Adipocyte (in vitro differentiated cells): ENCODE results near the gene UNC13C.

ENCODE experiments used
- DNase-seq: peaks from one replicate; pipeline ENCODE4 v3.0.0-alpha.2; 2015; ENCODE audit warnings: low read depth
- H3K27me3 ChIP-seq: replicated peaks from 2 replicates; pipeline ENCODE4 v1.7.0; 2013; ENCODE audit warnings: mild to moderate bottlenecking, low read length, moderate library complexity; ENCODE audit not compliant: control insufficient read depth, insufficient read depth
- H3K36me3 ChIP-seq: 2 replicates; pipeline ENCODE4 v1.7.0; 2013; ENCODE audit warnings: low read length, mild to moderate bottlenecking, moderate library complexity; ENCODE audit not compliant: control insufficient read depth, insufficient read depth, severe bottlenecking
- H3K4me1 ChIP-seq: 2 replicates; pipeline ENCODE4 v1.7.0; 2013; ENCODE audit warnings: mild to moderate bottlenecking, low read length, moderate library complexity; ENCODE audit not compliant: control insufficient read depth, insufficient read depth
- H3K4me3 ChIP-seq: 2 replicates; pipeline ENCODE4 v1.7.0; 2013; ENCODE audit warnings: mild to moderate bottlenecking, low read length, moderate library complexity
- H3K9ac ChIP-seq: 2 replicates; pipeline ENCODE4 v1.7.0; 2013; ENCODE audit warnings: mild to moderate bottlenecking, low read length, moderate library complexity
- H3K9me3 ChIP-seq: 2 replicates; pipeline ENCODE4 v1.7.0; 2013; ENCODE audit warnings: mild to moderate bottlenecking, low read length, moderate library complexity; ENCODE audit not compliant: control insufficient read depth

The UNC13C gene

DNA sequence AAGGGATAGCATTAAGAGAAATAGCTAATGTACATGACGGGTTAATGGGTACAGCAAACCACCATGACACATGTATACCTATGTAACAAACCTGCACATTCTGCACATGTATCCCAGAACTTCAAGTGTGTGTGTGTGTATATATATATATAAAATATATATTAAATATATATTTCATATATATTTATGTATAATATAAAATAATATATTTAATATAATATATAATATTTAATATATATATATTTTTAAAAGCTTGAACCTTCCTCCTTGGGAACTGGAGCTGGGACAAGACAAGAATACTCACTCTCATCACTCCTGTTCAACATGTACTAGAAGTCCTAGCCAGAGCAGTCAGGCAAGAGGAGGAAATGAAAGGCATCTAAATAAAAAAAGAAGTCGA is 149.3 kb downstream of the UNC13C start:
- Histone ChIP-seq H3K4me3 (no peak overlapping the region), H3K27me3 (no peaks in the 10 kb centered on the region), H3K9me3 (no peaks in the 10 kb centered on the region), H3K9ac (no peak overlapping the region), H3K4me1 (no peaks in the 10 kb centered on the region), H3K36me3 (no peaks in the 10 kb centered on the region)
- DNase-seq = no peak

DNA sequence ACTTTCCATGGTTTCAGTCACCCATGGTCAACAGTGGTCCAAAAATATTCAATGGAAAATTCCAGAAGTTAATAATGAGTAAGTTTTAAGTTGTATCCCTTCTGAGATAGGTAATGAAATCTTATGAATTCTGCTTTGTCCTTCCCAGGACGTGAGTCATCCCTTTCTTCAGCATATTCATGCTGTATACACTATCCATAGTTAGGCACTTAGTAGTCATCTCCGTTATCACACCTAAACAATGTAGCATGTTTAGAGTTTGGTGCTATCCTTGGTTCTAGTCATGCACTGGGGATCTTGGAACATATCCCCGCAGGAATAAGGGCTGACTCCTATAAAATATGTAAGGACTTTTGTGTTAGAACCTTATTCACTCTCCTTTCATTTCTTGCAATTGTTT is 153.2 kb downstream of the UNC13C start:
- no peaks in the 10 kb centered on the region for H3K9me3 ChIP-seq
- no peak overlapping the region for H3K4me3 ChIP-seq
- no peak for DNase-seq
- H3K4me1 ChIP-seq = no peaks in the 10 kb centered on the region
- no peaks in the 10 kb centered on the region for H3K36me3 ChIP-seq
- H3K9ac ChIP-seq = no peak overlapping the region
- H3K27me3 ChIP-seq = no peaks in the 10 kb centered on the region

DNA sequence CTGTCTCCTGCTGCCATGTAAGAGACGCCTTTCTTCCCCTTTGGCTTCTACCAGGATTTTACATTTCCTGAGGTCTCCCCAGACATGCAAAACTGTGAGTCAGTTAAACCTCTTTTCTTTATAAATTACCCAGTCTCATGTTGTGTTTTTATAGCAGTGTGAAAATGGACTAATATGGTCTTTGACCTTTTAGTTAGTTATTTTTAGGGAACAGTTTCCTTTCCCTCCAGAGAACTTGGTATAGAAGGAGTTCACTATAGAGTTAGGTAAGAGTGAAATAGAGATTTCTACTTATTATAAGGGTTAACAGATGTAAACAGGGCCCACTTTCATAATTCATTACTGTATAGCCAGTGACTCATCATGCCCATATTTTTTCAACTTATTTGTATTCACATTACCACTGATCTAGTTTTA is 170.9 kb downstream of the UNC13C start:
- DNase-seq = no peak
- H3K36me3 ChIP-seq = no peaks in the 10 kb centered on the region
- no peaks in the 10 kb centered on the region for H3K9me3 ChIP-seq
- H3K4me3 ChIP-seq = no peak overlapping the region
- H3K4me1 ChIP-seq = no peaks in the 10 kb centered on the region
- no peak overlapping the region for H3K9ac ChIP-seq
- H3K27me3 ChIP-seq = no peaks in the 10 kb centered on the region

DNA sequence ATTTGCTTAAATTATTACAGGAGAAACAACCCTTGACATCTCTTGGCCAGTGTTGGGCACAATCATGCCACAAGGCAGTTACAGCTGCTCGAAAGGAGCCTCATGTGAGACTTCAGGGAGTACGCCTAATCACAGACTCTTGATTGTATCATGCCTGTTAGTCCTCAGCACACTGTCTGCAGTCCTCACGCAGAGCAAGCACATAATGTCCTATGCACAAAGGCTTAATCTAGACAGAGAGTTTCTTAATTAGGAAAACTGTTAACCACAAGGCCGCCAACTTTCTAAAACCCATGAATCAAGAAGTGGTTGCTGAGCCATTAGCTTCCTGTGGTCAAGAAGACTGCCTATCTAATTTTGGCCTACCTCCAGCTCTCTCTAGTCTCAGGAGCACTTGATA is 172.0 kb downstream of the UNC13C start:
- Histone ChIP-seq H3K9me3 (no peaks in the 10 kb centered on the region), H3K9ac (no peak overlapping the region), H3K36me3 (no peaks in the 10 kb centered on the region), H3K4me3 (no peak overlapping the region), H3K4me1 (no peaks in the 10 kb centered on the region), H3K27me3 (no peaks in the 10 kb centered on the region)
- no peak for DNase-seq

DNA sequence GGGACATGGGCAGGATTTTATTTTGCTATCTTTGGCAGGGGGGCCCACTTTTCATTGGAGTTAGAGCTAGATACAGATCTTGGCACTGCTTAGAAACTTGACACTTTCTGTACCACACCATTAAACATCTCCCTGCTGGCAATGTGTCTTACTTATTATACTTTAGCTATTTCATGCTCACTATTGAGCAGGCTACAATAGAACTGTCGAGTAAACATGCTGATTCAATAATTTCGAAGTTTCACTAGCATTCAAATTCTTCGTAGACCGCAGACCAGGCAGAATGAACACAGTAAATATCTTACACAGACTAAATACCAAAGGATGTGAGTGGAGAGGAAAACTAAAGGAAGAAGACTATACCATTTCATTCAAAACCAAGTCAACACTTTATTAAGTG is 180.8 kb downstream of the UNC13C start:
- H3K4me1 ChIP-seq = no peaks in the 10 kb centered on the region

DNA sequence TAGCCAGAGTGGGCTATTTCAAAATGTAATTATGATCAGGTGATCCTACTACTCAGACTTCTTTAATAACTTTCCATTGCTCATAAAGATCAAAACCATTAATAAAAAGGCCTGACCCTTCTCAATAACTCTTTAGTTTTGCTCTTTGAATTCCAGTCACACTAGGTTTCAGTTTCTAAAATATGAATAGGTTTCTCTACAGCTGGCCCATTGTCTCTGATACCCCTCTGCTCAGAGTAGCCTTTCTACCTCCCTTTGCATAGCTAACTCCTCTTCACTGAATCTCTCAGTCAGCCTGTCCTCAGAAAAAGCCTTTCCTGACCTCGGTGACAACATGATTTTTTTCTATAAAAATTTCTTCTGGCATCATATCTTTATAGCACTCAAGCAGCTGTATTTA is 209.1 kb downstream of the UNC13C start:
- no peak for DNase-seq

More for the DNA sequence above, 180.8 kb downstream of the UNC13C start:
- H3K4me3 ChIP-seq = no peak overlapping the region
- H3K36me3 ChIP-seq = no peaks in the 10 kb centered on the region
- H3K9me3 ChIP-seq = no peaks in the 10 kb centered on the region
- H3K27me3 ChIP-seq = no peaks in the 10 kb centered on the region
- H3K9ac ChIP-seq = no peak overlapping the region
- DNase-seq = no peak

DNA sequence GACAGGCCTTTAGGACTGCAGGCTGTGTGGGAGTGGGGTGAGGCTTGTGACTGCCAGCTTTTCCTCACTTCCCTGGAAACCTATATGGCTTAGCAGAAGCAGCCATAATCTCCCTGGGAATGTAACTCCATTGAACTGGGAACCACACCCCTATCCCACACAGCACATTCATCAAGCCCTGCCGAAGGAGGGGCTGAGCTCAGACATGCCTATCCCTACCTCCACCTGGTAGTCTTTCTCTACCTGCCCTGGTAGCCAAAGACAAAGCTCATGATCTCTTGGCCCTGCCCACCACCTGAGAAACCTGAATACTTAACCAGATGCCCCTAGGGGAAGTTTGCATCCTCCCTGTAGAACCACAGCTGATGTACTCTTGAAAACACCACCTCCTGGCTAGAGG is 219.8 kb downstream of the UNC13C start:
- Histone ChIP-seq H3K27me3 (no peaks in the 10 kb centered on the region), H3K9me3 (no peaks in the 10 kb centered on the region), H3K36me3 (no peaks in the 10 kb centered on the region), H3K9ac (no peak overlapping the region), H3K4me3 (no peak overlapping the region), H3K4me1 (no peaks in the 10 kb centered on the region)
- DNase-seq = no peak

More for the DNA sequence above, 209.1 kb downstream of the UNC13C start:
- Histone ChIP-seq H3K9ac (no peak overlapping the region), H3K36me3 (no peaks in the 10 kb centered on the region), H3K9me3 (no peaks in the 10 kb centered on the region), H3K4me1 (no peaks in the 10 kb centered on the region), H3K27me3 (no peaks in the 10 kb centered on the region), H3K4me3 (no peak overlapping the region)

DNA sequence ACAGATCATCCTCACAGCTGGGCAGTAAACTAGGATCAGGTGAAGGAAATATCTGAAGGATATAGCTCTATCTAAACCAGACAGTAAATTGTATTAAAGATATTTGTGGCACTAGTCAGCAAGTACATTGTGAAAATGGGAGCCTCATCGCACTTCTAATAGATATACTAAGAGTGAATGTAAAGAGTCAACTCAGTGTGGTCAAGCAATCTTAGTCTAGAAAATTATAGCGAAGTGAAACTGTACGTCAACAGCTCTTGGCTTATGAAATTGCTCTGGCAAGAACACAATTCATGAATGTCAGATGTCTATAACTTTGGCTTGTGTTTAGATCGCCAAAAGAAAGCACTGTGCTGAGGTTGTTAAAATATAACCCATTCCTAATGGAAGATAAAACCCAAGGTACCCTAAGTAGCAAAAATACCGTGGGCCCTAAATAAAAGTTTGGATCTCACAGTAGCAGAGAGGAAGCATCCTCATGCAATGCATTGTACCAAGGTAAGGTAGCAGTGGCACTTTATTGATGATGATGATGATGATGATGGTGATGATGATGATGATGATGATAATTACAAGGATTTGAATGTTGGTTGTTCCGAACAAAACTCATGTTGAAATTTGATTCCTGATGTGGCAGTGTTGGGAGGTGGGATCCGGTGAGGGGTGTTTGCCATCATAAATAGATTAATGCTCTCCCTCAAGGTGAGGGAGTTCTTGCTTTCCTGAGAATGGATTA is 228.5 kb downstream of the UNC13C start:
- no peaks in the 10 kb centered on the region for H3K4me1 ChIP-seq
- no peaks in the 10 kb centered on the region for H3K27me3 ChIP-seq
- no peaks in the 10 kb centered on the region for H3K36me3 ChIP-seq
- no peak for DNase-seq
- H3K4me3 ChIP-seq = no peak overlapping the region
- H3K9me3 ChIP-seq = no peaks in the 10 kb centered on the region
- no peak overlapping the region for H3K9ac ChIP-seq

DNA sequence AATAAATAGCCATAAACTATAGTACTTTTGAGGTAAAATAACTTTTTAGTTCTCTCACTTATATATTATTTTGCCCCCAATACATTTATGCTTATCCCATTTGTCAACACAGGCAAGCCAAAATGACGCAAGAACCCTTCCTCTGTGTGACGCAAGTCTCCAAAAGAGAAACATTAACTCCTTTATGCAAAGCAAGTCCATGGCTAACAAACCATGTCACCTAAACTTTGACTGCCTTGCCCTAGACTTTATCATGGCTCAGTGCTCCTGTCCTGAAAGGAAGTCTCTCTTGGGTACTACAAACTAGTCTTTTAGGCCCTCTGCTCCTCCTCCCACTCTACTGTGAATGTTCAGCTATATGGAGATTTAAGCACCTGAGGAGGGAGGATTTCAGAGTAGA is 230.5 kb downstream of the UNC13C start:
- Histone ChIP-seq H3K9ac (no peak overlapping the region), H3K27me3 (no peaks in the 10 kb centered on the region), H3K9me3 (no peaks in the 10 kb centered on the region), H3K36me3 (no peaks in the 10 kb centered on the region), H3K4me3 (no peak overlapping the region), H3K4me1 (no peaks in the 10 kb centered on the region)
- DNase-seq = no peak

DNA sequence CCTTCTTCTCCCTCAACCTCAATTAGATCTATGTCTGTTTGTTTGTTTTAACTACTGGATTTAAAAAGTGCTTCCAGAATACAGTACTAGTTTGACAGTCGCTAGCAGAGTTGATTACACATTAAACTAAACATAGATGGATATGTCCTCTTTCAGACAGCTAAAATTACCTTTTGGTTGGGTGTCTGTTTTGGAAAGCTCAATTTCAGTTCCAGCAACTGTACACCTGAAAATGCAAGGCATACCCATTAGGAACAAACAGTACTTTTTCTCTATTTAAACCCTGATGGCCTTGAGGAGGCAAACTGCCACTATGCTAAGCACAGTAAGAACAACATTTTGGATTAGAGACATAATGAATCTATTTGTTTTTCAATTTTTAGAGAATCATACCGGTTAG is 234.4 kb downstream of the UNC13C start:
- no peak for DNase-seq
- Histone ChIP-seq H3K4me3 (no peak overlapping the region), H3K9me3 (no peaks in the 10 kb centered on the region), H3K27me3 (no peaks in the 10 kb centered on the region), H3K4me1 (no peaks in the 10 kb centered on the region), H3K36me3 (no peaks in the 10 kb centered on the region), H3K9ac (no peak overlapping the region)

DNA sequence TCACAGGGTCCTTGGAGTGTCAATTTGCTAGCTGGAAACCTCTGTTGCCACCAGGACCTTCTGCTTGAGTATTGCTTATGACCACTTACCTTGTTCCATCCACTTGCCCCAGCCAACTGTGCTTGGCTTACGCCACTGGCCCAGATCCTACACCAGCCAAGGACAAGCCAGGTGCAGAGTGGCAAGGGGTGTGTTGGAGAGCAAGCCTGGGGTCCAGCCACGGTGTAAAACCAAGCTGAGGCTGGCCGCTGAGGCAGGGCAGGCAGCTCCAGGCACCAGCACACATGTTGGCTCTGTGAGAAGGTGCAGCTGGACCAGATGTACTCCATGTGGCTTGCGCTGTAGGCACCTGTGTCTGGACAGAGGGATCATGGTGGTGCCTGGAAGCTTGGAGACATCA is 248.2 kb downstream of the UNC13C start:
- Histone ChIP-seq H3K9ac (no peak overlapping the region), H3K27me3 (no peaks in the 10 kb centered on the region), H3K9me3 (peaks cover 19% of the 10 kb centered on the region), H3K36me3 (no peaks in the 10 kb centered on the region), H3K4me1 (no peaks in the 10 kb centered on the region), H3K4me3 (no peak overlapping the region)
- DNase-seq = no peak

DNA sequence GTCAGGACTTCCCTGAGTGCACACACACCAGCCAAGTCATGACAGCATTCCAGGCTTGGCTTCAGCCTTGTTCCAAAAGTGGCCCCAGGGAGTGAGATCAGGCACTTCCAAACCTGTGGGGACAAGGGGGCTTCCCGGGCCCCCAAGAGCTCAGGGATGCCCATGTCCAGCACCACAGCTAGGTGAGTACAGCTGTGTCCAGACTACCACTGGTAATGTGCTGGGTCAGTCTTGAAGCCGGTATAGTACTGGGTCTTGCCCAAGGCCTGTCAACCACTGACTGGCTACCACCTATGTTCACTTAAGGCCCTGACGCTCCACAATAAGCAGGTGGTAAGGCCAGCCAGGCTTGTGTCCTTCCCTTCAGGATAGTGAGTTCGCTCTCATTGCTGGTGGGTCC is 249.3 kb downstream of the UNC13C start:
- Histone ChIP-seq H3K4me3 (no peak overlapping the region), H3K4me1 (no peaks in the 10 kb centered on the region), H3K9me3 (peaks cover 18% of the 10 kb centered on the region), H3K9ac (no peak overlapping the region), H3K27me3 (no peaks in the 10 kb centered on the region), H3K36me3 (no peaks in the 10 kb centered on the region)
- DNase-seq = no peak
